Stimulated activated CD8-positive, alpha-beta memory T cell treated with anti-CD3 and anti-CD28 coated beads, Interleukin-15, amount 100 ng/mL, for 48 hours (primary cell): Measurements from ENCODE around the gene EVA1A.

ENCODE experiments used
- DNase-seq, 2 donors: peaks; one replicate each; pipeline ENCODE4 v3.0.0-alpha.2; 2020; ENCODE audit warnings: low read depth in 2 of 2

Gene EVA1A

GRCh38 chr2:75541430-75541829, 19.3 kb downstream of the EVA1A start:
- DNase-seq, result no peak

GRCh38 chr2:75540994-75541393, 19.7 kb downstream of the EVA1A start:
- no peak for DNase-seq

- no peak for DNase-seq
These were observed 20.6 kb downstream of the EVA1A start for GRCh38 chr2:75539955-75540716.

GRCh38 chr2:75538521-75539490, 21.9 kb downstream of the EVA1A start:
- DNase-seq, result no peak

- DNase-seq, result no peak
These were observed 23.1 kb downstream of the EVA1A start for GRCh38 chr2:75537658-75538057.

- no peak for DNase-seq
These were observed 27.6 kb downstream of the EVA1A start for GRCh38 chr2:75533135-75533534.

GRCh38 chr2:75532488-75532887, 28.3 kb downstream of the EVA1A start:
- no peak for DNase-seq

GRCh38 chr2:75528221-75528977, 32.3 kb downstream of the EVA1A start:
- DNase-seq, result no peak

GRCh38 chr2:75527676-75528075, 33.1 kb downstream of the EVA1A start:
- DNase-seq, result no peak

- no peak for DNase-seq
These were observed 33.9 kb downstream of the EVA1A start for GRCh38 chr2:75526842-75527241.

- DNase-seq, result no peak
These were observed 35.1 kb downstream of the EVA1A start for GRCh38 chr2:75525434-75526310.

GRCh38 chr2:75524276-75524911, 36.3 kb downstream of the EVA1A start:
- DNase-seq, result no peak

GRCh38 chr2:75523313-75524275, 37.1 kb downstream of the EVA1A start:
- DNase-seq, result peak in 1 of 2 donors; percentile 1

GRCh38 chr2:75522543-75523312, 38.0 kb downstream of the EVA1A start:
- DNase-seq, result no peak

GRCh38 chr2:75521225-75521872, 39.4 kb downstream of the EVA1A start:
- DNase-seq, result no peak

GRCh38 chr2:75519843-75520242, 40.9 kb downstream of the EVA1A start:
- DNase-seq, result no peak

GRCh38 chr2:75518638-75519465, 41.9 kb downstream of the EVA1A start:
- DNase-seq, result no peak
